NOMO-1 treated with dmso at 0.1 percent for 144 hours (cell line): Measurements from ENCODE around the gene NQO1.

Experiments used
- DNase-seq: peaks from one replicate; lab custom pipeline; 2025; ENCODE audit not compliant: unreplicated experiment; lab: John Stamatoyannopoulos, UW

NQO1 gene

GRCh38 chr16:69707920-69708683, 18.3 kb downstream of the NQO1 start:
- DNase-seq = no peak

GRCh38 chr16:69706975-69707340, 19.4 kb downstream of the NQO1 start:
- no peak for DNase-seq

GRCh38 chr16:69706256-69706974, 19.9 kb downstream of the NQO1 start:
- DNase-seq = peak; percentile 4

- DNase-seq = no peak
These were observed 22.7 kb downstream of the NQO1 start for GRCh38 chr16:69703638-69704037.

GRCh38 chr16:69701866-69702265, 24.5 kb downstream of the NQO1 start:
- DNase-seq = no peak

- no peak for DNase-seq
These were observed 24.9 kb downstream of the NQO1 start for GRCh38 chr16:69701452-69701851.

GRCh38 chr16:69699915-69700314, 26.4 kb downstream of the NQO1 start:
- DNase-seq = no peak

- no peak for DNase-seq
These were observed 28.0 kb downstream of the NQO1 start for GRCh38 chr16:69698404-69698803.

GRCh38 chr16:69693916-69694315, 32.4 kb downstream of the NQO1 start:
- no peak for DNase-seq

GRCh38 chr16:69691980-69692911, 34.1 kb downstream of the NQO1 start:
- no peak for DNase-seq

- DNase-seq = no peak
These were observed 37.8 kb downstream of the NQO1 start for GRCh38 chr16:69688589-69688988.

GRCh38 chr16:69680358-69680757, 46.0 kb downstream of the NQO1 start:
- DNase-seq = no peak

- DNase-seq = no peak
These were observed 53.2 kb downstream of the NQO1 start for GRCh38 chr16:69672998-69673713.

GRCh38 chr16:69672315-69672997, 53.9 kb downstream of the NQO1 start:
- DNase-seq = no peak

GRCh38 chr16:69669577-69669976, 56.8 kb downstream of the NQO1 start:
- no peak for DNase-seq

- no peak for DNase-seq
These were observed 62.5 kb downstream of the NQO1 start for GRCh38 chr16:69663846-69664245.

- DNase-seq = no peak
These were observed 63.5 kb downstream of the NQO1 start for GRCh38 chr16:69662901-69663300.

GRCh38 chr16:69660166-69660565, 66.2 kb downstream of the NQO1 start:
- no peak for DNase-seq
